NCI-H1694 (cell line): ENCODE measurements around the gene HSPA4.
A peak's percentile ranks its signal among the peaks of the same experiment; 100 is the strongest.
"Not testable (repeated sequence)": the region's sequence is repeated elsewhere in the genome, so short reads cannot be mapped to it uniquely, and the experiment has no call there.

Experiments
- DNase-seq: peaks from one replicate; lab custom pipeline; 2025; lab: John Stamatoyannopoulos, UW

HSPA4 gene

DNA sequence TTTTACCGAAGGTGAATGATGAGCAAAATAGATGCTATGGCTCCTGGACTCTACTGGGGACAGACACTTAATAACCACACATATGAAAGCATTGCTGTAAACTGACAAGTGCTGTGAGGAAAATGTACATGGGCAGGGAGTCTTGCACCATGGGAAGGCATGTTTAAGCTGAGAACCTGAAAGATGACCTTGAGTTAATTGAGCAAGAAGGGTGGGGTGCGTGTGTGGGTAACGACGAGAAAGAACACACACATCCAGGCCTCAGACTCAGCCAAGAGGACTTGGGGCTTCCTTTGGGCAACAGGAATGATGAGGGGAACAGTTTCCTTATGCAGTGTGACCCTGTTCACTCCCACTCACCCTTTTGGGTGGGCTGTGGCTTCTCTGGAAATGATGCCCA, 73.1 kb downstream of the HSPA4 start:
- no peak for DNase-seq

DNA sequence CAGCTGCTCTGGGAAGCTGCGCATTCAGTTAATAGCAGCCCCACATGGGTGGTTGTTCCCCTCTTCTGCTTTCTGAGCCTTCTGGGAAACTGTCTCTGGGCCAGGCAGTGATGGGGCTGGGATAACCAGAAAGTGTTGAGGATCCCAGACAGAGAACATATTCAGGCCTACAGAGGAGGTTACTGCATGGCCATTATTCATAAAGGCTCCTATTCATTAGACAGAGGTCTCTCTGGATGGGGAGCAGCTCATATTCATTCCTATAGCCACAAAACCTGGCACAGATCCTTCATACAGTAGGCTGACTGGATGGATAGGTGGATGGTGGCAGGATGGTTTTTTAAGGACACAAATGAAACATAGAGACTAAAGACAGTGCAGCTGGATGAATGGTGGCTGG, 76.3 kb downstream of the HSPA4 start:
- no peak for DNase-seq

DNA sequence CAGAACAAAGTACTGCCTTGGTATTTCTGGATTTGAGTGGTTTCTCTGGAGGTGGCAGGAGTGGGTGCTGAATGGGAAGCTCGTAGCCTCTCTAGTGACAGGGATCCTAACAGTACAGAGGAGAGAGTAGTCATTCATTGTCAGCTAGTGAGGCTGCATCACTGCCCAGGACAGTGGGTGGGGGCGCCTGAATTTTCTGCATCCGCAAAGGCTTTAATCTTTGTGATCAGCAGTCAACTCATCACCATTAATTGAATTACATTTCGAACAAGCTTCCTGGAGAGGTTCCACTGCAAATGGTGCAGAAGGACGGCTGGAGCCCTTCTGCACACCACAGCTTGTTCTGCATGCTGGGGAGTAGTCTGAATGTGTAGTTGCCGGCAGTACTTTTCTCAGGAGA, 77.5 kb downstream of the HSPA4 start:
- no peak for DNase-seq

DNA sequence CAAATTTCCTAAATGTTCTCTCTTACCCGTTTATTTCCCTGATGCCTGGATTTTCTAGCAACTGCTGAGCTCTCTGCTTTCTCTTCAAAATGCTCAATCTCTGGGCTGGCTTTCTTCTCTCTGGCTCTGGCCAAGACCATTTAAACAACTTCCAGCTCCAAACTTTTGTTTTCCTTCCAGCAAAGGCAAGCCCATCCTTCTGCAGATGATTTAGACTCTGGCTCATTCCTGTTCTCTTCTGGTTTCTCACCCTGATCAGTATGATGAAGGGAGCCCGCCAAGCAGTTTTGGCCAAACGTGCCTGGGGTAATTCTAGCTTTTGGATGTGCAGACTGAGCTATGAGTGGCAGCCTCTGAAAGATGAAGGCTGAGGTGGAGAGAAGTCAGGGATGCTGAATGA, 78.1 kb downstream of the HSPA4 start:
- no peak for DNase-seq

DNA sequence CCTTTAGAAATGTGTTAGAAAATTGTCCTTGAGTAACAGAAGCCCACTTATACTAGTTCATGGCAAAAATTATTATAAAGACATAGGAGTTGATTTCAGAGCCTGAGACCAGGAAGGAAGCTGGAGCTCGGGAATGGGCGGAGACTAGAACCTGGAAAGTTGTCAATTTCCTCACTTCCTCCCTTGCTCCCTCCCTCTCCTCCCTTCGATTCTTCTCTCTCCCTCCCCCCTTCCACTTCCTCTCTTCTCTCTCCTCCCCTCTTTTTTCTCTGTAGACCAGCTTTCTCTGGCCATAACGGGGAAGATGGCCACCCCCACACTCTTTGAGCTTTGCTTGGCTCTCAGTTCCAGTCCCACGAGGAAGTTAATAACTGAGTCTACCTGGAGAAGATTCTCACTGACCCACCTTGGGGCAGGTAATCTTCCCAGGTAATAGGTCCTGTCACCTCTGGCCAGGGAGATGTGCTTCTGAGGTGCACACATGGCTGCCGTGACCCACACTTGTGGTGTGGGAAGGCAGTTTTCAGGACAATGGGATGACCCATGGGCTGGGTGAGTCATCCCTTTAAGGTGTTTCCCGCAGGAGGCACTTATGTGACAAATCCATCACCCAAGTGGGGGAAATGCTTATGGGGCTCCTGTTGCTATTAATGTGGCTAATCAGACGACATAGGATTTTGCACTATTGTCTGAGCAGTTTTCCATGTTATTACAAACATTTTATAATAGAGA, 78.7 kb downstream of the HSPA4 start:
- no peak for DNase-seq

DNA sequence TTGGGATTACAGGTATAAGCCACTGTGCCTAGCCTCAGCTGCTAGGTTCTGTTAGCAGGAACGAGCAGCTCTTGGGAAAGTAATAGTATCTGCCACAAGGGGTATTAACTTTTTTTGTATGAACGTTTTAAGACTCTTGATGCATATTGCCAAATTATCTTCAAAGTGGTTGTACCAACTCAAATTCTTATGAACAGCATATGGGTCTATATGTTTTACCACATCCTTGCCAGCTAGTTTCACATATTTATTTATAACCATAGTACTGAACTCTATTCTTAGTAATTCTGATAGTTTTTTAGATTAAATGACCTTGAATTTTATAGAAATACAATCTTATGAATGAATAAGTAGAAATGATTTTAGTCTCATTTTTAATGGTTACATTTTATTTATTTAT, 80.9 kb downstream of the HSPA4 start:
- DNase-seq: no peak

DNA sequence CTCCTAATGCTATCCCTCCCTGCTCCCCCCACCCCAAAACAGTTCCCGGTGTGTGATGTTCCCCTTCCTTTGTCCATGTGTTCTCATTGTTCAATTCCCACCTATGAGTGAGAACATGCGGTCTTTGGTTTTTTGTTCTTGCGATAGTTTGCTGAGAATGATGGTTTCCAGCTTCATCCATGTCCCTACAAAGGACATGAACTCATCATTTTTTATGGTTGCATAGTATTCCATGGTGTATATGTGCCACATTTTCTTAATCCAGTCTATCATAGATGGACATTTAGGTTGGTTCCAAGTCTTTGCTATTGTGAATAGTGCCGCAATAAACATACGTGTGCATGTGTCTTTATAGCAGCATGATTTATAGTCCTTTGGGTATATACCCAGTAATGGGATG, 81.4 kb downstream of the HSPA4 start:
- DNase-seq: not testable (repeated sequence)

DNA sequence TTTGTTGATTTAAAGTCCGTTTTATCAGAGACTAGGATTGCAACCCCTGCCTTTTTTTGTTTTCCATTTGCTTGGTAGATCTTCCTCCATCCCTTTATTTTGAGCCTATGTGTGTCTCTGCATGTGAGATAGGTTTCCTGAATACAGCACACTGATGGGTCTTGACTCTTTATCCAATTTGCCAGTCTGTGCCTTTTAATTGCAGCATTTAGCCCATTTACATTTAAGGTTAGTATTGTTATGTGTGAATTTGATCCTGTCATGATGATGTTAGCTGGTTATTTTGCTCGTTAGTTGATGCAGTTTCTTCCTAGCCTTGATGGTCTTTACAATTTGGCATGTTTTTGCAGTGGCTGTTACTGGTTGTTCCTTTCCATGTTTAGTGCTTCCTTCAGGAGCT, 85.1 kb downstream of the HSPA4 start:
- not testable (repeated sequence) for DNase-seq

DNA sequence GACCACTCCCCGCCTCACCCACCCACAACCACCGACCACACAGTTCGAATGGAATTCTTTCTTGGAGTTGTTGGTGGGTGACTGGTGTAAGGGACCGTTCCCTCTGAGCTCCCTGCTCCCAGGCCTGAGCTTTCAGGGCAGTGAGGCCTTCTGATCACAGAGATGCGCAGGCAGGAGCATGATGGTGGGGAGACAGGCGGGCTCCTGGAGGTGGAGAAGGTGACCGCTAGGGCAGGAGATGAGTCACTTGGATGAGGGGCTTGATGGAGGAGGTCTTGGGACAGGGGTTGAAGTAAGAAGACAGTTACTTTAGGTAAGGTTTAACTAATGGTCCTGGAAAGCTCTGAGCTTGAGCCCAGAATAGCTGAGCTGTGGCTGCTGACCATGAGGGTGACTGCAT, 88.5 kb downstream of the HSPA4 start:
- DNase-seq: no peak

DNA sequence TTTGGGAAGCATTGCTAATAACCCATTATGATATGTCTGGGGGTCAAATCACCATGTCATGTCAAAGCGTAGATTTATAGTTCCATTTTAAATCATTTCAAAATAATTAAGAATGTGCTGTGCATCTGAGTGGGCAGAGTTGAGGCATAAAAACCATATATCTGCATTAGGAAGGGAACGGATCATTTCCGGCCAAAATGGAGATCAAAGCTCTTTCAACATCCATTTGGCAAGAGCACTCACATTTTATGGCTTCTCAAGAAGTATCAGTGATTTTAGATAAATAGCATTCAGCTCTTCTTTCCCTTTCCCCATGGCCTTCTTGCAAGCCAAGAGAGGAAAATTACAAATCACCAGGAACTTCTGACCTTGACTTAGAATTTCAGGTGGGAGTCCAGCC, 89.9 kb downstream of the HSPA4 start:
- no peak for DNase-seq

DNA sequence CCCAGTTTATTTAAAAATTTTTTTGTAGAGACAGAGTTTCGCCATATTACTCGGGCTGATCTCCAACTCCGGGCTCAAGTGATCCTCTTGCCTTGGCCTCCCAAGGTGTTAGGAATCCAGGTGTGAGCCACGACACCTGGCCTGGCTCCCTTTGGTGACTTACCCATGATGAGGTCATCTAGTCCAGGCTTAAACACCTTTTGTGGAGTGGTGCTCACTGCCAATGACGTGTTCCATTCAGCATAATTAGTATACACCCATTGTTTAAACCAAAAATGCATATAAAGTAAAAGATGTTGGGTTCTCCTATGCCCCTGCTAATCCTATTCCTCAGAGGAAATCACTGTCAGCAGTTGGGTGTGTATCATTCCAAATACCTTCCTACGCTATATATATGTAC, 91.0 kb downstream of the HSPA4 start:
- no peak for DNase-seq

DNA sequence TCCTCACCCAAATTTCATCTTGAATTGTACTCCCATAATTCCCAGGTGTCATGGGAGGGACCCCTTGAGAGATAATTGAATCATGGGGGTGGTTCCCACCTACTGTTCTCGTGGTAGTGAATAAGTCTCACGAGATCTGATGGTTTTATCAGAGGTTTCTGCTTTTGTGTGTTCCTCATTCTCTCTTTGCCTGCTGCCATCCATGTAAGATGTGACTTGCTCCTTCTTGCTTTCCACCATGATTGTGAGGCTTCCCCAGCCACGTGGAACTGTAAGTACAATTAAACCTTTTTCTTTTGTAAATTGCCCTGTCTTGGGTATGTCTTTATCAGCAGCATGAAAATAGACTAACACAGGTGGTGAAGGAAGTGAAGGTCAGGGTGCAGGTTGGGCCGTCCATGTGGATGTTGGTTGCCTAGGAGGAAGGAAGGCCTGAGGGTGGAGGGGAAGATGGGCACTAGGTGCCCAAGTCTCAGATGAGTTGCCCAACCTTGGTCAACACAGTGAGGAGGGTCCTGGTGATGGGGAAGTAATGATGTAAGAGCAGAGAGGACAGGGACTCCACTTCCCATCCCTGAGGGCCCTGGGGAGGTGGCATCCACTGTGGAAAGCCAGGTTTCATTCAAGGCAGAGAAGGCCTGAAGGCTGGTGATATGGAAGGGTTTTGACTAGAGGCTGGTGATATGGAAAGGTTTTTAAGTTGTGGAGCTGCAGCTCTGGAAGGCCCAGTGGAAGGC, 92.6 kb downstream of the HSPA4 start:
- no peak for DNase-seq

DNA sequence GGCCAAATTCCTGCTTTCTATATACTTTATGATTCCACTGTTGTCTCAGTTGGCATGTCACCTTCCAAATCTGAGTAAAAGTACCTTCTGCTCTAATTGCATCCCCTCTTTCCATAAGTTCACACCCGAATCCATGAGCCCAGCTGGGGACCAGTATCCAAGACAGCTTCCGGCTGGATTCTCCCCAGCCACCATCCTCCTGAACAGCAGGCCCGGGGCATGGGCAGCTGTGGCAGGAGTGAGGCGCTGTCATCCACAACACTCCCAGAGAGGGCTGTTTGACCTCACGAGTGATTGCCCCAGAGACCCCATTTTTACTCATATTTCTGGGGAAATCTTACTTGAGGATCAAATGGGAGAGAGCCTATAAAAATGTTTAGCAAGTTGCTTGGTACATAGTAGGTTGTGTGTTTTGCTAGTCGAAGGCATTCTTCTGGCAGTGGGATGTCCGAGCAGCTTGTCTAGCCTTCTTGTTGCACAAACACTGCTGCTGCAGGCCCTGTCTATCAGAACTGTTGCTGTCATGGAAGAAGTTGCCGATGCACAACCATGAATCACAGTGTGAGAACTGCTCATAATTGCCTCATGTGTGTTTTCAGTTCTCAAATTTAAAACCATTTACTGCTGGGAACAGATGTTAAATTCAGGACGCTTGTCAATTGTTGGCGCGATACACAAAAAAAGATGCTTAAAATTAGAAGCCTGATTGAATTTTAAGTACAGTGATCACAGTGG, 93.8 kb downstream of the HSPA4 start:
- peak; percentile 54 for DNase-seq

DNA sequence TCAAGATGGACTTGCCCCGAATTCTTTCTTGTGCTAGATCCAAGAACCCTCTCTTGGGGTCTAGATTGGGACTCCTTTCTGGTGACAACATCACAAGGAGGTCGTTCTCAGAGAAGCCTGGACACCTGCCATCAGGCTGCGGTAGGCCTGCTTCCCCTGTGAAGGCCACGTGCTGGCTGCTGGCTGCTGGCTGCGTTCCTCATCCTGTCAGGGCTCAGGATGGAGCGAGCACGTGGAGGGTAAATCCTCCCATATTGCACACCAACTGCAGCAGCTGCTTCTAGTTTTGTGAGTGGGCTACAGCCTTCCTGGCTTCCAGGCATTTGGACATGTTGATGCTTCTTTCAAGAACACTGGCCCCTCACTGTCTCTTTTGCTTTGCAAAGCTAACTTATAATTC, 95.6 kb downstream of the HSPA4 start:
- no peak for DNase-seq

DNA sequence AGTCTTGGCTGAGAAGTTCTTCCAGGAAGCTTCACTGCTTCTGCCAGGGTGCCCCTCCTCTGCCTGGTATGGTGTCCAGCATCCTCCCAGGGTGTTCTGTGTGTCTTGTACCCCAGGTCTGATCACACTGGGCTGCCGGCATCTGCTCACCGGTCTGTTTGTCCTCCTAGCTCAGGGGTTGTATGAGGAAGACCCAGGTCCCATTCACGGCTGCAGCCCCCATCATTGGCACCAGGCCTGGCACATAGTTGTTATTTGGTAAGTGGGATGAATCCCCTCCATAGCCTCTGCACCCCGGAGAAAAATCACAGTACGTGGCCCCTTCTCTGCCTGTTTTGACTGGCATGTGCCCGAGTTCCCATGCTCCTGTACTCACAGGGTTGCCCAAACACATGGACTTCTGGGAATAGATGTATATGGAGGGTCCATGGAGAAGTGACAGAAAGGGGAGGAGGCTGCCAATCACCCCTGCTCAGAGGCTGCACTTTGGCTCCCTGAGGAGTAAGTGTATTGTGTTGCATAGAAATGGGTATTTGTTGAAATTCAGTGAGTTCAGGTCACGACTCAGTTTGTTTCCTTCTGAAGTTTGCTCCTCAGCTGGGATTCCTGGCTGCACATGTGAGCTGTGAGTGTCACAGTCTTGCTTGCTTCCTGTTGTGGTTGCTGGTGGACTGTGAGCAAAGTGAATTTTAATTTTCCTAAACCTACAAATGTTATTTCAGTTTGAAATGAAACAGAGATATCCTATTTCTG, 96.2 kb downstream of the HSPA4 start:
- DNase-seq: no peak

DNA sequence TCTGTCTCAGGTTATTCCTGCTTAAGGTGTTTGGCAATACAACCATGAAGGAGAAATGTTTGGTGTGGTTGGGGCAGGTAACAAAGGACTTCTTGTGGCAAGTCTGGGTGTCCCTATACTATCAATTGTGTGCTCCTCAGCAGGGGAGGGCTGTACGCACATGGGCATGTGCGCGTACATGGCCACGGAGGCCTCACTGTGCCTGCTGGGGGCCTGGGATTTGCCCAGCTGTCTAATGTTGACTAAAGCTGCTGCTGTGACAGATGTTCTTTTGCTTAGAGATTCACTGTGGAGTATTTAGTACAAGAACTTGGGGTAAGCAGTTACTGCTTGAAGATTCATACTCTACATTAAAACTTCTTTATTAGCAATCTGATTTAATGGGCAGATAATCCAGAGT, 97.5 kb downstream of the HSPA4 start:
- peak; percentile 28 for DNase-seq

DNA sequence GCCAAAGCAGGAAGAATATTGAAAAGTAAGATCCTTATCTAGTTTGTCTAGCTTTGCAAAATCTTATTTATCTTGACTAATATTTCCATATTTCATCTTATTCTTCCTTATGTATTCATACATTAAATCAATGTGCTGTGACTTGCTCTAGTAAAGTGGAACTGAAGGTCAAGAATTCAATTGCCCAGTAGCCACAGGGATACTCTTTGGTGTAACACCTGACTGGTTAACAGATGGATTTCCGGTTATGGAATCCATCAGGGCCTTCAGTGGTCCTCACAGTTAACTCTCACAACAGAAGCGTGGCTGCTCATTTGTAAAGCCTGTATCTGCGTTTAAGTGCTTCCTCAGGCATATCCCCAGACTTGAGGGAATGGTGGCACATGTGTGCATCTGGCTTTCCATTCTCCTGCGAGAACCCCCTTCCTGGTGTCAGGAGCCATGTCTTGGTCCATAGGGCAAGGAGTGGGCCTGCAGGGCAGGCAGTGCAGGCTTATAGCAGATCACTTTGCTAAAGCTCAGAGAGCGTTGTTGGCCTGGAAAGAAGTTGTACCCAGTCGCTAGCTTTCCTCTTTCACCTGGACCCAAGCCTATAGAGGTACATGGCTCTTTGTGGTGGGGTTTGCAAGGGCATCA, 99.2 kb downstream of the HSPA4 start:
- DNase-seq: no peak

DNA sequence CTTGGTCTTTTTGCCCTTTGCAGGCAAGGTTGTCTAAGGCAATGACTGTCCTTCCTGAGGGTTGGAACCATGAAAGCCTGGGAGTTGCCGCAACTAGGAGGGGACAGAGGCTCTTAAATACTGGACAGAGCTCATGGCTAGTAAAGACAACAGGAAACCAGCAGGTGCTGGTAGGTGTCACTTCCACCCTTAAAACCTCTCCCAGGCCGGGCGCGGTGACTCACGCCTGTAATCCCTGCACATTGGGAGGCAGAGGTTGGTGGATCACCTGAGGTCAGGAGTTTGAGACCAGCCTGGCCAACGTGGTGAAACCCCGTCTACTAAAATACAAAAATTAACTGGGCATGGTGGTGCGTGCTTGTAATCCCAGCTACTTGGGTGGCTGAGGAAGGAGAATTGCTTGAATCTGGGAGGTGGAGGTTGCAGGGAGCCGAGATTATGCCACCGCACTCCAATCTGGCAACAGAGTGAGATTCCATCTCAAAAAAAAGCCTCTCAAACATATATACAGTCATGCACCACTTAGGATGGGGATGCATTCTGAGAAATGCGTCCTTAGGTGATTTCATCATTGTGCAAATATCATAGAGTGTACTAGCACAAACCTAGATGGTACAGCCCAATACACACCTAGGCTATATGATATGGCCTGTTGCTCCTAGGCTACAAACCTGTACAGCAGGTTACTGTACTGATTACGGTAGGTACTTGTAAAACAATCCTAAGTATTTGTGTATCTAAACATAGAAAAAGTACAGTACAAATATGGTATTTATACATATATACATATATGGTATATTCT, 102.7 kb downstream of the HSPA4 start:
- DNase-seq: no peak

DNA sequence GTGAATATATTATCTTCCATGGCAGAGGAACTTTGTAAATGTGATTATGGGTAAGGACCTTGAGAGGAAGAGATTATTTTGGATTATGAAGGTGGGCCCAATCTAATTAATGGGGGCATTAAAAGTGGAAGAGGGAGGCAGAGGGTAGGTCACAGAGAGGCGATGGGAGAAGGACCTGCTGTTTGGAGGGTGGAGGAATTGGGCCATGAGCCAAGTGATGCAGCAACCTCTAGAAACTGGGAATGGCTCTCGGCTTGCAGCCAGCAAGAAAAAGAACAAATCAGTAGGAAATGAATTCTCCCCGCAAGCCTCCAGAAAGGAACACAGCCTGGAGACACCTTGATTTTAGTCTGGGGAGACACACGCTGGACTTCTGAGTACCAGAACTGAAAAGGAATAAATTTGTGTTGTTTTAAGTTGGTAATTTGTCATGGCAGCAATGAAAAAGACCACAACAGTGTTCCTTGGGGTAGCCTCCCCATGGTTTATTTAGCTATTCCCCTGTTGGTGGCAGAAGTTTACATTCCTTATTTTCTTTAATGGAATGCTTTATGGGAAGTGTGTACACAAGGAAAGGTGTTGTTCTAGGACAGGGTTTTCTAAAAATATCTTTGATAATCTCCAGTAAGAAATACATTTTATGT, 103.6 kb downstream of the HSPA4 start:
- DNase-seq: no peak
